Peyer's patch (tissue), 4 donors: ENCODE results near the gene ZNF346. TPM values are rescaled to one million over a fixed set of nuclear protein-coding genes. Genes with fewer than 3 reads are reported as not detected.

Experiments
- DNase-seq, 3 donors: peaks; one replicate each; pipeline ENCODE4 v3.0.0-alpha.2; 2017 to 2019
- H3K27ac ChIP-seq, 4 donors: fragments of 200-600 bp; sonication (generic); one replicate each; pipeline ENCODE4 v1.5.1; 2016 to 2019
- H3K27me3 ChIP-seq, 2 donors: fragments of 200-600 bp; sonication (generic); one replicate each; pipeline ENCODE4 v1.5.1; 2019
- H3K36me3 ChIP-seq, 3 donors: fragments of 200-600 bp; sonication (generic); one replicate each; pipeline ENCODE4 v1.5.1; 2016 to 2019
- H3K4me1 ChIP-seq, 4 donors: fragments of 200-600 bp; sonication (generic); one replicate each; pipeline ENCODE4 v1.5.1; 2016 to 2019
- H3K4me3 ChIP-seq, 4 donors: fragments of 200-600 bp; sonication (generic); 1 replicate in 3 of 4; 2 replicates in 1 of 4; pipeline ENCODE4 v1.5.1; 2016 to 2019; ENCODE audit warnings: mild to moderate bottlenecking in 1 of 4
- H3K9me3 ChIP-seq, 4 donors: fragments of 200-600 bp; sonication (generic); one replicate each; pipeline ENCODE4 v1.5.1; 2016 to 2019; ENCODE audit warnings: mild to moderate bottlenecking in 1 of 4
- POLR2A ChIP-seq, 2 donors: fragments of 450-650 bp; IDR thresholded peaks; one replicate each; pipeline ENCODE4 v1.5.1; 2017; ENCODE audit warnings: antibody characterized with exemption in 2 of 2, mild to moderate bottlenecking in 2 of 2, moderate library complexity in 2 of 2
- total RNA-seq, 4 donors: library from RNA; depleted of rRNA; stranded (reverse); fragments of >200 nt; gene quantifications; one replicate each; pipeline ENCODE4 v1.1.0, GENCODE V29; 2016
- TF ChIP-seq, protein P1 (sequence below), 6 experiments: fragments of 450-650 bp in 4 of 6; fragments of 200-600 bp in 2 of 6; sonication (generic) in 1 of 6; IDR thresholded peaks; one replicate each; pipeline ENCODE4 v1.5.1; 2017 to 2019; ENCODE audit warnings: antibody characterized with exemption in 6 of 6, mild to moderate bottlenecking in 3 of 6, moderate library complexity in 1 of 6

The ZNF346 gene
- total RNA-seq, 4 donors from 2014 or later, result 15.9 to 27.3 (median 20.0) TPM

DNA sequence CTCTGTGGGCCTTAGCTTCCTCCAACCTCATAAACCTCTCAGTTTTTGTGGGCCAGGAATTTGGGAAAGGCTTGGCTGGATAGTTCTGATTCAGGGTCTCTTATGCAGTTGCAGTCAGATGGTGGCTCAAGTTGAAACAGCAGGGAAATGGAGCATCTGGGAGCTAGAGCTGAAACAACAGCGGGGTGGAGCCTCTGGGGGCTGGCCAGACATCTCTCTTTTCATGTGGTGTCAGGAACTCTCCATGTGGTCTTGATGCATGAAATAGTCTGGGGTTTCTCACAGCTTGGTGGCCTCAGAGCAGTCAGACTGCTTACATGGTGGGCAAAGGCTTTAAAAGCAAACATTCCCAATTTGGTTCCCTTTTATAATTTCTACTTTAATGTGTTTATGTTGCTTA is 13.5 kb downstream of the ZNF346 start:
- no peaks in the 10 kb centered on the region for H3K27me3 ChIP-seq
- H3K4me3 ChIP-seq, result no peak overlapping the region
- no peaks in the 10 kb centered on the region for H3K4me1 ChIP-seq
- DNase-seq, result no peak
- no peak overlapping the region for H3K27ac ChIP-seq
- peaks cover 0 to 5% (median 0%) of the 10 kb centered on the region in 3 donors for H3K36me3 ChIP-seq
- H3K9me3 ChIP-seq, result no peaks in the 10 kb centered on the region
- no peak for TF ChIP-seq POLR2A (IDR thresholded peaks at IDR 0.05)
- TF ChIP-seq, protein P1, sequence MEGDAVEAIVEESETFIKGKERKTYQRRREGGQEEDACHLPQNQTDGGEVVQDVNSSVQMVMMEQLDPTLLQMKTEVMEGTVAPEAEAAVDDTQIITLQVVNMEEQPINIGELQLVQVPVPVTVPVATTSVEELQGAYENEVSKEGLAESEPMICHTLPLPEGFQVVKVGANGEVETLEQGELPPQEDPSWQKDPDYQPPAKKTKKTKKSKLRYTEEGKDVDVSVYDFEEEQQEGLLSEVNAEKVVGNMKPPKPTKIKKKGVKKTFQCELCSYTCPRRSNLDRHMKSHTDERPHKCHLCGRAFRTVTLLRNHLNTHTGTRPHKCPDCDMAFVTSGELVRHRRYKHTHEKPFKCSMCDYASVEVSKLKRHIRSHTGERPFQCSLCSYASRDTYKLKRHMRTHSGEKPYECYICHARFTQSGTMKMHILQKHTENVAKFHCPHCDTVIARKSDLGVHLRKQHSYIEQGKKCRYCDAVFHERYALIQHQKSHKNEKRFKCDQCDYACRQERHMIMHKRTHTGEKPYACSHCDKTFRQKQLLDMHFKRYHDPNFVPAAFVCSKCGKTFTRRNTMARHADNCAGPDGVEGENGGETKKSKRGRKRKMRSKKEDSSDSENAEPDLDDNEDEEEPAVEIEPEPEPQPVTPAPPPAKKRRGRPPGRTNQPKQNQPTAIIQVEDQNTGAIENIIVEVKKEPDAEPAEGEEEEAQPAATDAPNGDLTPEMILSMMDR (IDR thresholded peaks at IDR 0.05), result no peak

DNA sequence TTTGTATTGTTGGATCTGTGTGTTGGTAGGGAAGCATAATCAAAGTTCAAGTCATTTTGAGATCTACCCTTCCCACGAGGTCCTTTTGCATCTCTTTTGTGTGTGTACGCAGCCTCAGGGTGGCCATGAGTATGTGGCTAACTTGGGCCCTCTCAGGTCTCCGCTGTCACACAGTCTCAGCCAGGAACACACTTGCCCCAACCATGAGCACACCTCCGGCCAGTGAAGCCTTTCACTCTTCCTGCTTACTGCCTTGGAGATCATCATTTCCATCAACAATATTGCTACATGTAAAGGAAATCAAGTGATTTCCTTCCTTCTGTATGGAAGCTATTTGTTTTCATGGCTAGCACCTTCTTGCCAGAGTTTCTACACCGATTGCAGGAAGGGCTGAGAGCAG is 13.9 kb downstream of the ZNF346 start:
- no peaks in the 10 kb centered on the region for H3K9me3 ChIP-seq
- no peaks in the 10 kb centered on the region for H3K4me1 ChIP-seq
- H3K4me3 ChIP-seq, result no peak overlapping the region
- no peak for DNase-seq
- H3K27me3 ChIP-seq, result no peaks in the 10 kb centered on the region
- TF ChIP-seq, protein P1 (IDR thresholded peaks at IDR 0.05), result no peak
- TF ChIP-seq POLR2A (IDR thresholded peaks at IDR 0.05), result no peak
- no peak overlapping the region for H3K27ac ChIP-seq
- H3K36me3 ChIP-seq, result peaks cover 0 to 10% (median 0%) of the 10 kb centered on the region in 3 donors

DNA sequence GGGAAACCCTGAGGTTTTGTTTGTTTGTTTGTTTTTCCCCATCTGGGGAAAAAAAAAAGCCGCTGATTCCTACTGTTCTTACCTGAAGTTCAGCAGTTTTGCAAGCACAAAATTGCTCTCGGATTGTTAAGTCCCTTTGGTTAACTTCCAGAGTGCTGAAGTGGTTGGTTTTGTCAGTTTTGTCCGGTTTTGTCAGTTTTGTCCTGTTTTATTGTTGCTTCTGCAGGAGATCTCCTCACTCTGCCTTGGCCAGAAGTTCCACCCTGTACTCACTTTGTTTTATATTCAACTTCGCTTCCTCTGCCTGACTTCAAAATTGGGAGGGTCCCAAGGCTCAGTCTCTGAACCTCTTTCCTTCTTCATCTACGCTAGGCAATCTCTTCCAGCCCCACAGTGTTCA is 14.4 kb downstream of the ZNF346 start:
- Histone ChIP-seq H3K27ac (no peak overlapping the region), H3K27me3 (no peaks in the 10 kb centered on the region), H3K4me1 (no peaks in the 10 kb centered on the region), H3K4me3 (no peak overlapping the region), H3K9me3 (no peaks in the 10 kb centered on the region), H3K36me3 (peaks cover 0 to 14% (median 0%) of the 10 kb centered on the region in 3 donors)
- DNase-seq, result no peak
- no peak for TF ChIP-seq POLR2A (IDR thresholded peaks at IDR 0.05)
- TF ChIP-seq, protein P1 (IDR thresholded peaks at IDR 0.05), result no peak

DNA sequence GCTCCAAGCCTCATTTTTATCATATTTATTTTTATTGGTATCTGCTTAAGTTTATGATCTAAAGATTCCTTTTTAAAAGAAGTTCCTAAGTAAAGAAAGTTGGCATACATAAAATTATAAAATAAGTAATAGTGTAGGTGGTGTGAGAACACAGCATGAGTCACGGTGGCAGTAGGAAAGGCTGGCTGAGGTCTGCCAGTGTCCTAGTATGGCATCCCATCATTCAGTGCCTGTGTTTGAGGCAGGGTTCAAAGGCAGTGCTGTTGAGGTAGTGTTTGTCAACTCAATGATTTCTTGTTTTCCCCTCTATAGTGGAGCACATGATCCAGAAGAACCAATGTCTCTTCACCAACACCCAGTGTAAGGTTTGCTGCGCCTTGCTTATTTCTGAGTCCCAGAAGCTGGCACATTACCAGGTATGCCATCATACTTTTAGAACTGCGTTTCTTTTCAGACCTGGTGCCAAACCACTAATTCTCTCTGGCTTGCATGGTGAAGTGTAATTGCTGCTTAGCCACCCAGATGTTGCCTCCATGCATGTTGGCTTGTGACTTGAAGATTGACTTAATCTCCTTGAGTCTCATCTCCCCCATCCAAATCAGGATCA is 18.4 kb downstream of the ZNF346 start:
- Histone ChIP-seq H3K27me3 (no peaks in the 10 kb centered on the region), H3K4me3 (no peak overlapping the region), H3K27ac (no peak overlapping the region), H3K9me3 (no peaks in the 10 kb centered on the region), H3K36me3 (peaks cover 0 to 40% (median 0%) of the 10 kb centered on the region in 3 donors), H3K4me1 (peaks cover 0 to 3% (median 0%) of the 10 kb centered on the region in 4 donors)
- no peak for DNase-seq
- no peak for TF ChIP-seq POLR2A (IDR thresholded peaks at IDR 0.05)
- TF ChIP-seq, protein P1 (IDR thresholded peaks at IDR 0.05), result no peak

DNA sequence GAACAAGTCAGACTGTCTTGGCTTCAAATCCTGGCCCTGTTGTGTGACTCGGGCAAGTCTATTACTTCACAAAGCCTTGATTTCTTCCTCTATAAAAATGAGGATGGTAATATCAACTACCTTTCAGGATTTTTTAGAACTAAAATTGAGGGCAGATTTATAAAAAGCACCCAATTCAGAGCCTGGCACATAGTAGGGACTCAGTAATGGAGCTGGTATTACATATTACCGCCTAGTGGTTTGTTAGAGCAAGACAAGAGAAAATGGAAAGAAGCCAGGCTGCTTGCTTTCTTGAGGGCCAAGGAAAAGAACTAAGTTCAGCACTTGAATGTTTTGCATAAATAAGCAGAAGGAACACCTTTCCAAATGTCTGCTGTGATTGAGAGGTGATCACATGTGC is 19.4 kb downstream of the ZNF346 start:
- no peak for DNase-seq
- Histone ChIP-seq H3K27ac (no peak overlapping the region), H3K9me3 (no peaks in the 10 kb centered on the region), H3K36me3 (peaks cover 0 to 40% (median 0%) of the 10 kb centered on the region in 3 donors), H3K27me3 (no peaks in the 10 kb centered on the region), H3K4me1 (peaks cover 0 to 3% (median 0%) of the 10 kb centered on the region in 4 donors), H3K4me3 (no peak overlapping the region)
- TF ChIP-seq, protein P1 (IDR thresholded peaks at IDR 0.05), result no peak
- TF ChIP-seq POLR2A (IDR thresholded peaks at IDR 0.05), result no peak
